Epithelial cell of esophagus (primary cell): ENCODE measurements around the gene LRRC66.
A peak's percentile ranks its signal among the peaks of the same experiment; 100 is the strongest.

Experiments
- DNase-seq: peaks from one replicate; pipeline ENCODE4 v3.0.0; 2010; ENCODE audit warnings: low read depth
- H3K4me3 ChIP-seq: 2 replicates; pipeline ENCODE4 v1.5.1; 2011; ENCODE audit warnings: mild to moderate bottlenecking, low read length, control low read depth
- TF ChIP-seq, protein P1 (sequence below): IDR thresholded peaks from 2 replicates; pipeline ENCODE4 v1.5.1; 2011; ENCODE audit warnings: low read depth, mild to moderate bottlenecking, low read length, control low read depth, inconsistent platforms; ENCODE audit not compliant: insufficient read depth; ENCODE audit errors: missing control alignments

Gene LRRC66

DNA sequence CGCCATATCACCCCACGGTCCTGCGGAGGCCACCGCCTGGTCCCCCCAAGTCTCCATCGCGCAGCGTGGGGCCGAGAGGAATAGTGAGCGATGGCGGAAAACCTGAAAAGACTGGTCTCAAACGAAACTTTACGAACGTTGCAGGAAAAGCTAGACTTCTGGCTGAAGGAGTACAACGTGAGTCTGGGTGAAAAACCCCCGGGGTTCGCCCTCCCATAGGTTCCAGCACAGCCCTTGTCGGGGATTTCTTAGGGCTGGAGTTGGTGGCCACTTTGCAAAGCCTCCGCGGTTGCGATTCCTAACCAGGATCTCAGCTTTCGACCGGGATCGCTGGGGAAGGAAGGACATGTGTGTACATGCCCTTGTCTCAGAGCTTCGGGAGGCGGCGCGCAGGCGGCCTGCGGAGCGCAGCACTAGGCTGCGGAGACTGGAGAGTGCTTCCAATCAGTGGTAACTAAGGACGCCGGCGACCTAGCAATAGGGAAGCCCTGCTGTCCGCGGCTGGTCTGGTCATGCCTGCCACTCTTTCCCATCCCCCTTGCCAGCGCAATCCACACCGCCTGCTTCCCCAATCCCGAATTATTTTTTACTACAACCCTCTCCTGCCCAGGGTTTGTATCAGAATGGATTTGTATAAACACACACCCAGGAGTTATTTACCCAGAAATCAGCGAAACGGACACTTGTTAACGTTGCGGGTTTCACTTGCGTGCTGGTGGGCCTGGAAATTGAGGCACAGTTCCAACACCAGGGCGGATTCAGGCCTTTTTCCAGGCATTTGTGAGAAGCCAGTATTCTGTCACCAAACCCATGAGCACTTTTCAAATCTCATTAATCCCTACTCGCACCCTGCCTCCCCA is 31.7 kb upstream of the LRRC66 start:
- TF ChIP-seq, protein P1, sequence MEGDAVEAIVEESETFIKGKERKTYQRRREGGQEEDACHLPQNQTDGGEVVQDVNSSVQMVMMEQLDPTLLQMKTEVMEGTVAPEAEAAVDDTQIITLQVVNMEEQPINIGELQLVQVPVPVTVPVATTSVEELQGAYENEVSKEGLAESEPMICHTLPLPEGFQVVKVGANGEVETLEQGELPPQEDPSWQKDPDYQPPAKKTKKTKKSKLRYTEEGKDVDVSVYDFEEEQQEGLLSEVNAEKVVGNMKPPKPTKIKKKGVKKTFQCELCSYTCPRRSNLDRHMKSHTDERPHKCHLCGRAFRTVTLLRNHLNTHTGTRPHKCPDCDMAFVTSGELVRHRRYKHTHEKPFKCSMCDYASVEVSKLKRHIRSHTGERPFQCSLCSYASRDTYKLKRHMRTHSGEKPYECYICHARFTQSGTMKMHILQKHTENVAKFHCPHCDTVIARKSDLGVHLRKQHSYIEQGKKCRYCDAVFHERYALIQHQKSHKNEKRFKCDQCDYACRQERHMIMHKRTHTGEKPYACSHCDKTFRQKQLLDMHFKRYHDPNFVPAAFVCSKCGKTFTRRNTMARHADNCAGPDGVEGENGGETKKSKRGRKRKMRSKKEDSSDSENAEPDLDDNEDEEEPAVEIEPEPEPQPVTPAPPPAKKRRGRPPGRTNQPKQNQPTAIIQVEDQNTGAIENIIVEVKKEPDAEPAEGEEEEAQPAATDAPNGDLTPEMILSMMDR: no peak
- peak; percentile 98 for DNase-seq
- peak overlapping the region; percentile 93 for H3K4me3 ChIP-seq

DNA sequence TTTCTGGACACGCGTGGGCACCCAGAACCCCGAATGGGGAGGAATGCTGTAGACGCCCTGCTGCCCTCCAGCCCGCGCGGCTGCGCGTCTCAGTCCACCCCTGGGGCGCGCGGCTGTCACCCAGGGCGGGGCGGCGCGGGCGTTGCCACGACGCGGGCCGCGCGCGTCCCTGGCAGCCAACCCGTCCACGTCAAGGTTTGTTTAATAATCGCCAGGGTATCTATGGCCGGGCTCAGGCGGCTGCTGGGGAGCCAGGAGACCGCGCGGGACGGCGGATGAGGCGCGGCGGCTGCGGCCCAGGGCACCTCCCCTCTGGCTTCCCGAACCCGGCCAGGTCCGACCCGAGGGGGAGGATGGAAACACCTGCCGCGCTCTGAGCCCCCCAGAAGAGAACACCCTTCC is 31.1 kb upstream of the LRRC66 start, which contains the start of gene SPATA18:
SPATA18 (plus strand) TSS at position 92 of the 402 bp plus-strand sequence. CDS start 401 bp downstream, outside the sequence.
- peak within 1 kb of the TSS; percentile 93 for H3K4me3 ChIP-seq
- DNase-seq: peak; percentile 39
- TF ChIP-seq, protein P1: no peak

DNA sequence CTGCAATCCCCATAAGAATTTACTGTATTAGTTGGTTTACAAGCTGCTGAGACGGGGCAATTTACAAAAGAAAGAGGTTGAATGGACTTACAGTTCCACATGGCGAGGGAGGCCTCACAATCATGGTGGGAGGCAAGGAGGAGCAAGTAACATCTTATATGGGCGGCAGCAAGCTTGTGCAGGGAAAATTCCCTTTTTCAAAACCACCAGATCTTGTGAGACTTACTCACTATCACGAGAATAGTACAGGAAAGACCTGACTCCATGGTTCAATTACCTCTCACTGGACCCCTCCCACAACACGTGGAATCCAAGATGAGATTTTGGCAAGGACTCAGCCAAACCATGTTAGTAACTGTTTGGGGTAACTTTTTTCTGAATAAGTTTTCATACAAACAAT is 29.1 kb upstream of the LRRC66 start:
- no peak for DNase-seq
- H3K4me3 ChIP-seq: no peak overlapping the region
- TF ChIP-seq, protein P1: no peak

DNA sequence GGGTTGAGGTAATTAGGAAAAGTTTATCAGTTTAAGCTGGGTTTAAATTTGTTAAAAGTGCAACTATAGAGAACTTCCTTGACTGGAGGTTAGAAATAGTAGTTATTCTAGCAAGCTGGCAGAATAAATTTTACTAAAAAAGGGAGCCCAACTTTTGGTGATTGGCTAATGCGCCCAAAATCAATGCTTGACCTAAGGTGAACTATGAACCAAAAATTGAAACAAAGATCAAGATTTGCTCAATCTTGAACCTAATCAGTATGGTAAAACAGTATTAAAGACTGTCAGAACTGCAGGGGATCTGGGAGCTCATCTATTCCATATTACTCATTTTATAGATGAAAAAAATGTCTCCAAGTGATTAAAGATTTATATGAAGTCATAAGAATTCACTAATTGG is 24.9 kb upstream of the LRRC66 start:
- TF ChIP-seq, protein P1: no peak
- no peak for DNase-seq
- no peak overlapping the region for H3K4me3 ChIP-seq

DNA sequence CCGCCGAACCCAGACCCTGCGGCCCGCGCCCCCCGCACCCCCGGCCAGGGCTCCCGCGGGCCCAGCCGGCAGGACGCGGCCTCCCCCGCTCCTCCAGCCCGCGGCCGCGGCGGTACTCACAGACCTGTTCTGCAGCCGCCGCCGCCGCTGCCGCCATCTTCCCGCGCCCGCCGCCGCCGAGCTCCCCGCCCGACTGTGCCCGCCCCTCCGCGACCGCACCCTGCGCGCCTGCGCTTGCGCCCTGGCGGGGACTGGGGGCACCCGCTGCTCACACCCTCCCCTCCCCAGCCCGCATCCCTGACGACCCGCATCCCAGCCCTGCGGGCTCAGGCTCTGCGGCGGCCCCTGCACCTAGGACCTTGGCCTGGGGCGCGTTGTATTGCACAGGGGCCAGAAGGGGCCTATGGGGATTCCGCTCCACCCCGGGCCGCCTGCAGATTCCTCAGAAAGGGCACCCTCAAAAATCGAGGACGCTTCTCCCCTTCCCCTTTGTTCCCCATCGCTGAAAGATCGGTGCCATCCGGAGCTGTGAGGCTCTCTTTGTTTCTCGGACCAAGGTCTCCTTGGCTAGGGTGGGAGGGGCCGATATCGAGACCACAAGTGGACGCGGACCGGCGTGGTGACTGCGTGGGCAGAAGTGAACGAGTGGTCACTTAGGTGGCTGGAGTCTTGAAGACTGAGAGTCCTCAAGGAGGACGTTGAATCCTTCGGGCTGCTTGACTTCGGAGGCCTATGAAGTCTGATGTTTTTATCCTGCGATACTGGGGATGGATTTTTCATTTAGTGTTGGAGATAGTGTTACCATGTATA is 18.1 kb upstream of the LRRC66 start, which contains the start of gene SGCB:
SGCB (minus strand) TSS at position 197 of the 810 bp plus-strand sequence; CDS start at position 157, 40 bp downstream.
- TF ChIP-seq, protein P1: no peak
- peak within 1 kb of the TSS; percentile 69 for H3K4me3 ChIP-seq
- peak; percentile 65 for DNase-seq

DNA sequence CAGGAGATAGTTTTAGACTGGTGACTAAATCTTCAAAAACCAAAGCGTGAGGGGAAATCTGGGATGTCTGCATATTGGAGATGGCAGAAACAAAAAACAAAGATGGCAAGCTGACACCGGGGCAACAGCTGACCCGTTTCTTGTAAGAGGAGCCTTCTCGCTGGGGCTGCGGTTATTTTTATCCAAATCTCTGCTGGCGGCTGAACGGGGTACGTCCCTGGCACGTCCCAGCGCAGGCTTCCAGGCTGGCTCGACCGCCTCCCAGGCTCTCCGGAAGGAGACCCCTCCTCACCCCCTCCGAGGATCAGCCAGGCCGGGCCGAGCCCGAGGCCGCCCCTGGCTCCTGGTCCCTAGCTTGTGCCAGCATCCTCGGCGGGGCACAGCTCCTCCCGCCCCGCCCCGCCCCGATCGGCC is 17.5 kb upstream of the LRRC66 start:
- peak overlapping the region; percentile 69 for H3K4me3 ChIP-seq
- TF ChIP-seq, protein P1: no peak

More for the DNA sequence above, 17.5 kb upstream of the LRRC66 start:
- DNase-seq: no peak
